ENCODE measurements around the gene NR1I3.

DNA sequence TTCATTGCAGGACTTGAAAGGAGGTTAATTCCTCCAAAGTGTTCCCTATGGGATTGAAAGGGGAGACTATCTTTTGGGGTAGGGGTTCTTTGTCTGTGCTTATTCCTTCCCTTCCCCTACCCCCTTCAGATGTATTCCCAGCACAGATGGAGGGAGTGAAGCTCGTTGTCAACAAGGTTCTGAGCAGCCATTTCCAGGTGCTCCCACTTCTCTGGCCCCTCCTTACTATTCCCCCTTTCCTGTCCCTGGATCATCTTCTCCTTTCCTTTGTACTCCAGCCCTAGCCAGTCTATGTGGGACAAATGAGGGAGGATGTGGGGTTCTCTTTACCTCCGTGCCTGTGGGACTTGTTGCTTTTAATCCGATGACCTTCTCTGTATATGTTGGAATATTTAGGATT lies 11.2 kb downstream of the NR1I3 start:
- no peak for TF ChIP-seq POLR2A (IDR thresholded peaks at IDR 0.05)
- TF ChIP-seq, protein P1, sequence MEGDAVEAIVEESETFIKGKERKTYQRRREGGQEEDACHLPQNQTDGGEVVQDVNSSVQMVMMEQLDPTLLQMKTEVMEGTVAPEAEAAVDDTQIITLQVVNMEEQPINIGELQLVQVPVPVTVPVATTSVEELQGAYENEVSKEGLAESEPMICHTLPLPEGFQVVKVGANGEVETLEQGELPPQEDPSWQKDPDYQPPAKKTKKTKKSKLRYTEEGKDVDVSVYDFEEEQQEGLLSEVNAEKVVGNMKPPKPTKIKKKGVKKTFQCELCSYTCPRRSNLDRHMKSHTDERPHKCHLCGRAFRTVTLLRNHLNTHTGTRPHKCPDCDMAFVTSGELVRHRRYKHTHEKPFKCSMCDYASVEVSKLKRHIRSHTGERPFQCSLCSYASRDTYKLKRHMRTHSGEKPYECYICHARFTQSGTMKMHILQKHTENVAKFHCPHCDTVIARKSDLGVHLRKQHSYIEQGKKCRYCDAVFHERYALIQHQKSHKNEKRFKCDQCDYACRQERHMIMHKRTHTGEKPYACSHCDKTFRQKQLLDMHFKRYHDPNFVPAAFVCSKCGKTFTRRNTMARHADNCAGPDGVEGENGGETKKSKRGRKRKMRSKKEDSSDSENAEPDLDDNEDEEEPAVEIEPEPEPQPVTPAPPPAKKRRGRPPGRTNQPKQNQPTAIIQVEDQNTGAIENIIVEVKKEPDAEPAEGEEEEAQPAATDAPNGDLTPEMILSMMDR (IDR thresholded peaks at IDR 0.05 in 4 of 5, conservative IDR thresholded peaks at IDR 0.05 in 1 of 5) = no peak

All from gastrocnemius medialis (tissue), 4 donors.